Neural crest cell (in vitro differentiated cells): ENCODE data around the gene PLEKHN1. TPM values are rescaled to one million over a fixed set of nuclear protein-coding genes. Genes with fewer than 3 reads are reported as not detected.
A peak's percentile ranks its signal among the peaks of the same experiment; 100 is the strongest.

Experiments
- DNase-seq: peaks from one replicate; pipeline ENCODE4 v3.0.0; 2021; ENCODE audit warnings: low read depth, mixed read lengths, low spot score
- H3K27ac Mint-ChIP-seq: one replicate; pipeline ENCODE4 v1.8.0; 2021; ENCODE audit warnings: mild to moderate bottlenecking, mixed read lengths; ENCODE audit not compliant: unreplicated experiment
- H3K27me3 Mint-ChIP-seq: 2 replicates; pipeline ENCODE4 v1.8.0; 2021; ENCODE audit warnings: low read depth, mild to moderate bottlenecking, mixed read lengths
- H3K36me3 Mint-ChIP-seq: 2 replicates; pipeline ENCODE4 v1.8.0; 2021; ENCODE audit warnings: low read depth, mild to moderate bottlenecking, mixed read lengths
- H3K4me1 Mint-ChIP-seq: 2 replicates; pipeline ENCODE4 v1.8.0; 2021; ENCODE audit warnings: mixed read lengths
- H3K4me3 Mint-ChIP-seq: one replicate; pipeline ENCODE4 v1.8.0; 2021; ENCODE audit warnings: mild to moderate bottlenecking, mixed read lengths
- H3K9me3 Mint-ChIP-seq: 2 replicates; pipeline ENCODE4 v1.8.0; 2021; ENCODE audit warnings: mixed read lengths
- CTCF ChIP-seq: fragments of 200-600 bp; sonication (generic); conservative IDR thresholded peaks from 2 replicates; pipeline ENCODE4 v1.5.0; 2021; ENCODE audit warnings: antibody characterized with exemption, mild to moderate bottlenecking
- total RNA-seq: library from RNA; stranded (reverse); gene quantifications from 2 replicates; pipeline ENCODE4 v1.2.1, GENCODE V29; 2021

PLEKHN1 gene
- total RNA-seq, 1 donor from 2014 or later = not detected

- no peak overlapping the region for H3K4me3 Mint-ChIP-seq
- peaks cover 15% of the 10 kb centered on the region for H3K4me1 Mint-ChIP-seq
- DNase-seq = no peak
- H3K27me3 Mint-ChIP-seq = peaks cover 78% of the 10 kb centered on the region
- H3K9me3 Mint-ChIP-seq = no peaks in the 10 kb centered on the region
- no peak for TF ChIP-seq CTCF
- no peaks in the 10 kb centered on the region for H3K36me3 Mint-ChIP-seq
- H3K27ac Mint-ChIP-seq = no peak overlapping the region
These were observed 46.9 kb upstream of the PLEKHN1 start for GRCh38 chr1:919271-919872.

- Mint-ChIP-seq H3K9me3 (no peaks in the 10 kb centered on the region), H3K36me3 (no peaks in the 10 kb centered on the region), H3K27me3 (peaks cover 77% of the 10 kb centered on the region), H3K27ac (no peak overlapping the region), H3K4me1 (peaks cover 15% of the 10 kb centered on the region), H3K4me3 (no peak overlapping the region)
- DNase-seq = no peak
- no peak for TF ChIP-seq CTCF
These were observed 46.3 kb upstream of the PLEKHN1 start for GRCh38 chr1:920010-920409.

GRCh38 chr1:920521-920920 is 45.8 kb upstream of the PLEKHN1 start:
- no peak overlapping the region for H3K4me3 Mint-ChIP-seq
- no peaks in the 10 kb centered on the region for H3K36me3 Mint-ChIP-seq
- no peak for TF ChIP-seq CTCF
- no peak overlapping the region for H3K27ac Mint-ChIP-seq
- DNase-seq = no peak
- H3K9me3 Mint-ChIP-seq = no peaks in the 10 kb centered on the region
- H3K27me3 Mint-ChIP-seq = peaks cover 75% of the 10 kb centered on the region
- peaks cover 15% of the 10 kb centered on the region for H3K4me1 Mint-ChIP-seq

GRCh38 chr1:921011-921837 is 45.1 kb upstream of the PLEKHN1 start:
- H3K4me3 Mint-ChIP-seq = no peak overlapping the region
- H3K27me3 Mint-ChIP-seq = peaks cover 75% of the 10 kb centered on the region
- H3K27ac Mint-ChIP-seq = peak overlapping the region; percentile 78
- DNase-seq = peak; percentile 63
- TF ChIP-seq CTCF = peak; percentile 57
- peaks cover 15% of the 10 kb centered on the region for H3K4me1 Mint-ChIP-seq
- H3K9me3 Mint-ChIP-seq = no peaks in the 10 kb centered on the region
- no peaks in the 10 kb centered on the region for H3K36me3 Mint-ChIP-seq

GRCh38 chr1:923131-923990 is 42.9 kb upstream of the PLEKHN1 start, which contains the start of gene SAMD11:
SAMD11 (plus strand) TSS chr1:923923; CDS start chr1:924432, 509 bp downstream.
- no peaks in the 10 kb centered on the region for H3K9me3 Mint-ChIP-seq
- no peaks in the 10 kb centered on the region for H3K36me3 Mint-ChIP-seq
- peak within 1 kb of the TSS; percentile 76 for H3K4me3 Mint-ChIP-seq
- peaks cover 78% of the 10 kb centered on the region for H3K27me3 Mint-ChIP-seq
- TF ChIP-seq CTCF = no peak
- H3K4me1 Mint-ChIP-seq = peaks cover 15% of the 10 kb centered on the region
- H3K27ac Mint-ChIP-seq = no peak within 1 kb of the TSS
- peak; percentile 88 for DNase-seq
